ENCODE data around the gene TBC1D22A.

Gene TBC1D22A

DNA sequence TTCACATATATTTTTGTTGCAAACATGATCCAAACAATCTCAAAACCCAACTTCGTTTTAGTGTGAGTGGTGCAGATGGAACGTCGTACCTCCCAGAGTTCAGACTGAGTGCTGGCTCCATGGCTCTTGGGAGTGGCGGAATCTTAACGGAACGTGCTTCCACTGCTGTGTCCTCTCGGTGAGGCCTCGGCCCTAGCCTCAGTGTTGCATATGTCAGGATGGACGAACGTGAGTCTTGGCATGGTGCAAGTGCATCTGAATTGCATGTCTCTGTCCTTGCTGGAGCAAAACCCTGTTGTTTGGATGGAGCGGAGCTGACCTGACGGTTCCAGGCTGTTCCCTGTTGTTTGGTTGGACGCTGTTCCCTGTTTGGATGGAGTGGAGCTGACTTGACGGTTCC is 306.8 kb downstream of the TBC1D22A start:
- no peak for DNase-seq

GRCh38 chr22:47071078-47071806 is 308.8 kb downstream of the TBC1D22A start:
- no peak for DNase-seq

GRCh38 chr22:47071807-47072641 is 309.6 kb downstream of the TBC1D22A start:
- no peak for DNase-seq

DNA sequence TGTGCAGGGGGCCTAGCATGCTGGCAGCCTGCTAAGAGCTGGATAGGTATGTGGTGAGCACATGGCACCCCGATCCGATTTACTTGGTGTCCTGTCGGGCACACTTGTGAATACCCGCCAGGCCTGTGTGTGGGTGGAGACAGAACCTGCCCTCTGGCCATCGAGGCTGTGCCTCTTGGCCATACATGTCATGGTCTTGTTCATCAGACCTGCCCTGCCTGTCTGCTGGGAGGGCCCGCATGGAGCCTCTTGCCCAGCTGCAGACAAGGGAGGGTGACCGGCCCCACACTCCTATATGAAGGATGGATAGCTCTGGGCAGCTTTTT is 310.2 kb downstream of the TBC1D22A start:
- no peak for DNase-seq

DNA sequence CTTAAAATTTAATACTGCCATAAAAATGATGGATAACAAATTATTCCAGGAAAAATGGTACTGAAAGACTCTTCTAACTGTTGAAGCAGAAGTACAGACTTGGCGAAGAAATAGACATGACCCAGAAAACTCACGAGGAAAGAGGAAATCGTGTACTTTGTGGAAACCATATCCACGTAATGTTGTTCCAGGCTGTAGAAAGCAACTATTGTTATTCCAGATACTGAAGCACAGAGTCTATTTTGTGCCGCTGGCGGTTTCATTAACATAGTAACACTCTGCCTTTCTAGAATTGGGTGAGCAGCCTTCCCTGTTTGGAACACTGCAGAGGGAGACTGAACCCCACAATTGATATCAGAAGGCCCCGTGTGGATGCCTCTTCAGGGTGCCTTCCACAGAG is 310.6 kb downstream of the TBC1D22A start:
- no peak for DNase-seq

DNA sequence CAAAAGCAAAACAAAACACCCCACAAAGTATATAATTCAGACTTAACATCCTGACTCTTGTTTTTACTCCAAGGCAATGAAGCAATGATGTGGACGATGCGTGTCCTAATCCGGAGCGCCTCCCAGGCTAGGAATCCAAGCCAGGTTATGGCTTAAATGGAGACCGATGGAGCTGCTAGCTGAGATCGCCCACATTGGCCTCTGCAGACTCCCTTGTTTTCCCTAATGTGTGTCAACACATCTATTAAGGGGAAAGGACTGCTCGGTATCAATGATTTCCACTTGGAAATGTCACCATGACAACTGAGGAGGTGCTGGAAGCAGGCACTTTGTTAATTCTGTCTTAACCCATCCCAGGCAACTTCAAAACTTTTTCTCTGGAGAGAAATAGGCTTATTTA is 311.7 kb downstream of the TBC1D22A start:
- no peak for DNase-seq

- DNase-seq: no peak
Observed at GRCh38 chr22:47075568-47075967, 313.1 kb downstream of the TBC1D22A start.

DNA sequence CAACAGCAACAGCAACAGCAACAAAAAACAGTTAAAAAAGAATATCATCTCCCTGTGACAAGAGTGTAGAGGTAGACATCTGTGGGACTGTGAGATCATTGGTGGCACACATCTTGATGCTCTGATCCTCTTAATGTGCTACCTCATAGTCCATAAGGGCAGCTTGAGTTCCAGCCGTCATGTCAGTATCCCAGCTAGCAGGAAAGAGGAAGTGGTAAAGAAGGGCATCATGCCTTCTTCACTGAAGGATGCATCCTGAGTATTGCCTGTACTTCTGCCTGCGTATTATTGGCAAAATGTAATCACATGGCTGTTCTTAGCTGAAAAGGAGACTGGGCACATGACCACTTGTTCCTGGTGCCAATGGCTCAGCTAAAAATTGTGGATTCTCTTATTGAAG is 314.3 kb downstream of the TBC1D22A start:
- DNase-seq: no peak

- DNase-seq: no peak
Observed at GRCh38 chr22:47080100-47080499, 317.6 kb downstream of the TBC1D22A start.

- DNase-seq: no peak
Observed at GRCh38 chr22:47082505-47082904, 320.1 kb downstream of the TBC1D22A start.

DNA sequence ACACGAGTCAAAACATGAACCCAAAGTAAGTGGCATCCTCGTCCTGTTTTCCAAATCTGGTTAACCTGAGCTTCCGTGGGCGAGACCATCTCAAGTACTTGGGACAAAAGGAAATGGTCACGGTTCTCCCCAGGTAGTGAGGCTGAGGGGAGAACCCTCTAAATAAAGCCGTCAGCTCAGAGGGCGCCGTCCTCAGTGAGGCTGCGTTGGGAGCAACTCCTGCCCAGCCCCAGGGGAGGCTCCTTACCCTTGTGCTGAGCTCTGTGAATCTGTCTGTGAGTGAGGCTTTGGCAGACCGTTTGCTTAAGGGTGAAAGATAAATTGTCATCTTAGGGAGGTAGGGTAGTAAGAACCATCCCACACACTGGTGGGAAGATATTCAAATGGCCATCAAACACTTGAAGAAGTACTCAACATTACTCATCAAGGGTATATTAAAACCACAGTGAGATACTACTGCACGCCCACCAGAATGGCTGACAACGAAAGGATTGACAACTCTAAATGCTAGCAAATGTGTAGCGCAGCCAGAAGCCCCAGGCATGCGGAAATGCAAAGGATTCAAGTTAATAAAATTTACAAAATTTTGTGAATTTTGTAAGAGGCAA is 321.0 kb downstream of the TBC1D22A start:
- DNase-seq: no peak

- no peak for DNase-seq
Observed at GRCh38 chr22:47084226-47084625, 321.8 kb downstream of the TBC1D22A start.

- no peak for DNase-seq
Observed at GRCh38 chr22:47086596-47087248, 324.3 kb downstream of the TBC1D22A start.

- DNase-seq: no peak
Observed at GRCh38 chr22:47088480-47089158, 326.2 kb downstream of the TBC1D22A start.

- DNase-seq: no peak
Observed at GRCh38 chr22:47089374-47089773, 326.9 kb downstream of the TBC1D22A start.

DNA sequence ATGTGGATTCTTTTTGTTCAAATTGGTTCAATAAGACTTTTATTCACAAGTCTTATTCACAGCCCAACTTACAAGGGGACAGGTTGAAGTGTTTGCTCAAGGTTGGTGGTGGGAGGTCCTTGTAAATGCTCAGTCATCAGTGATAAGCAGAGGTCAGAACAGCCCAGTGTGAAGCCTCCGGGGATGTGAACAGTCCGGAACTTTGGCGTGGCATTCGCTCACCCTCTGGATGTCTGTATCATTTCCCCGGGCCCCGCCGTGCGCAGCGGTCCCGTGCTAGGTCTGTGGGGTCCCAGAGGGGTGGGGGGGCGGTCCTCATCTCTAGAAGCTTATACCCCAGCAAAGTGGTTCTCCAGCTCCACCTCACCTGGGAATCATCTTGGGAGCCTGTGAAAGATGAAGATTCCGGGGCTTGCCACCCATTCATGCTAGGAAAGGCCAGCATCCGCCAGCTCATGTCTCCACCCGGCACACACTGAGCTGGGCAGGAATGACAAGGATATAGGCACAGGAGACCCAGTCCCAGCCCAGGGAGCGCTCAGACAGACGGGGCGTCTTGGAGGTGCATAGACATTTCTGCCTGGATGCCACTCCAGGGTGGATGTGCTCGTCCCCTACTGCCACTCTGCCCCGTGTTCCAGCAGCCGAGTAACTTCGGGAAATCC is 327.5 kb downstream of the TBC1D22A start:
- DNase-seq: no peak

DNA sequence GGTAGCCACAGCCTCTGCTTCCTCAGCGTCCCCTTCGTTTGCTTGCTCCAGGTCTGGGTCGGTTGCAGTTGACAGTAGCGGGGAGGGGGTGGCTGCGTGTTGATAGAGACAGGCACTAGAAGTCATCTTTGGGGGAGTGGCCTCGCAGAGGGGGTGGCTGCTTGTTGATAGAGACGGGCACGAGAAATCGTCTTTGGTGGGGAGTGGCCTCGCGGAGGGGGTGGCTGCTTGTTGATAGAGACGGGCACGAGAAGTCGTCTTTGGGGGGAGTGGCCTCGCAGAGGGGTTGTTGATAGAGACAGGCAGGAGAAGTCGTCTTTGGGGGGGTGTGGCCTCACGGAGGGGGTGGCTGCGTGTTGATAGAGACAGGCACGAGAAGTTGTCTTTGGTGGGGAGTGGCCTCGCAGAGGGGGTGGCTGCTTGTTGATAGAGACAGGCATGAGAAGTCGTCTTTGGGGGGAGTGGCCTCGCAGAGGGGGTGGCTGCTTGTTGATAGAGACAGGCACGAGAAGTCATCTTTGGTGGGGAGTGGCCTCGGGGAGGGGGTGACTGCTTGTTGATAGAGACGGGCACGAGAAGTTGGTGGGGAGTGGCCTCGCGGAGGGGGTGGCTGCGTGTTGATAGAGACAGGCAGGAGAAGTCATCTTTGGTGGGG is 328.3 kb downstream of the TBC1D22A start:
- no peak for DNase-seq

DNA sequence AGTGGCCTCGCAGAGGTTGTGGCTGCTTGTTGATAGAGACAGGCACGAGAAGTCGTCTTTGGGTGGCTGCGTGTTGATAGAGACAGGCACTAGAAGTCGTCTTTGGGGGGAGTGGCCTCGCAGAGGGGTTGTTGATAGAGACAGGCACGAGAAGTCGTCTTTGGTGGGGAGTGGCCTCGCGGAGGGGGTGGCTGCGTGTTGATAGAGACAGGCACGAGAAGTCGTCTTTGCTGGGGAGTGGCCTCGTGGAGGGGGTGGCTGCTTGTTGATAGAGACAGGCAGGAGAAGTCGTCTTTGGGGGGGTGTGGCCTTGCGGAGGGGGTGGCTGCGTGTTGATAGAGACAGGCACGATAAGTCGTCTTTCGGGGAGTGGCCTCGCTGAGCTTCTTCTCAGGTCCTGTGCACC is 328.8 kb downstream of the TBC1D22A start:
- no peak for DNase-seq

DNA sequence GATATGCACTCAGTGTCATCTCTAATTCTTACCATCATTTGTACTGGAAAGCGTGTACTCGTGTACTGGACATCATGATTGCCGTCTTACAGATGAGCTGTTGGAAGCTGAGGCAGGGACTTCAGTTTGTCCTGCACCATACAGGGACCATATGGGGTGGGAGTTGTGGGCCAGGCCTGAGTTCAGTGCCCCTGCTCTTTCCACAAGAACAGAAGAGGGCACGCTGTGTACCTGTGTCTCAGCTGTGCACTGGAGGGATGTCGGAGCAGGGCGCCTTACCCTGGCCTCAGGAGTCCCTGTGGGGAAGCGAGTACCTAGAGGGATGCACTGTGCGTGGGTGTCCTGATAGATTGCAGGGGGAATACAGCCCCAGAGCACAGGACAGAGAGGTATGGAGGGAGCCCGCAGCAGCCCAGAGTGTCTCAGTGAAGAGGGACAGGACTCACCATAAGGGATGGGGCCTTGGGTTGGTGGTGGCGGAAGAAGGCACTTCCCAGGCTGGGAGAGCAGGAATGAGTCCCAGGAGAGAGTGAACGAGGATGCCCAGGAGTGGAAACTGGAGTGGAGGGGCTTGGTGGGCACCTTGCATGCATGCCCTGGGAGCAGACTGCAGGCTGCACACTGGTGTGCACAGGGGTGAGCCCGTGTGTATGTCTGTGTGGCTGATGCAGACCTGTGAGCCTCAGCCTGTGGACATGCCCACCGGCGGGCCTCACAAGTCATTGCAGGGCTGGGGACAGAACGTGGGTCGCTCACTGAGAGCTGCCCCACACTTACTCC is 329.7 kb downstream of the TBC1D22A start:
- no peak for DNase-seq

- no peak for DNase-seq
Observed at GRCh38 chr22:47092896-47093311, 330.5 kb downstream of the TBC1D22A start.

GRCh38 chr22:47093720-47094119 is 331.3 kb downstream of the TBC1D22A start:
- no peak for DNase-seq
